PFSK-1 (cell line): Measurements from ENCODE around the gene TRPM2.

Experiments used
- FOXP2 ChIP-seq: optimal IDR thresholded peaks from 2 replicates; pipeline ENCODE3; 2011; ENCODE audit warnings: borderline replicate concordance, control low read depth, inconsistent platforms; ENCODE audit not compliant: insufficient read depth; ENCODE audit errors: extremely low read length, extremely low read depth
- POLR2AphosphoS5 ChIP-seq: IDR thresholded peaks from 2 replicates; pipeline ENCODE4 v1.6.1; 2012; ENCODE audit warnings: low read depth, mild to moderate bottlenecking, control low read depth, low read length, moderate library complexity
- SIN3A ChIP-seq: IDR thresholded peaks from 2 replicates; pipeline ENCODE4 v1.6.1; 2012; ENCODE audit warnings: mild to moderate bottlenecking, low read length, moderate library complexity, borderline replicate concordance; ENCODE audit not compliant: insufficient read depth
- TAF1 ChIP-seq: IDR thresholded peaks from 2 replicates; pipeline ENCODE4 v1.6.1; 2012; ENCODE audit warnings: low read length, control low read depth, borderline replicate concordance; ENCODE audit not compliant: insufficient read depth
- TF ChIP-seq, protein P1 (sequence below), 2 experiments: IDR thresholded peaks; 2 replicates each; pipeline versions ENCODE4 v1.6.1 to v1.8.0; 2011 to 2012; ENCODE audit warnings: low read depth in 2 of 2, low read length in 2 of 2, control low read depth in 1 of 2, inconsistent platforms in 1 of 2, mild to moderate bottlenecking in 1 of 2, moderate library complexity in 1 of 2; ENCODE audit not compliant: insufficient read depth in 1 of 2

DNA sequence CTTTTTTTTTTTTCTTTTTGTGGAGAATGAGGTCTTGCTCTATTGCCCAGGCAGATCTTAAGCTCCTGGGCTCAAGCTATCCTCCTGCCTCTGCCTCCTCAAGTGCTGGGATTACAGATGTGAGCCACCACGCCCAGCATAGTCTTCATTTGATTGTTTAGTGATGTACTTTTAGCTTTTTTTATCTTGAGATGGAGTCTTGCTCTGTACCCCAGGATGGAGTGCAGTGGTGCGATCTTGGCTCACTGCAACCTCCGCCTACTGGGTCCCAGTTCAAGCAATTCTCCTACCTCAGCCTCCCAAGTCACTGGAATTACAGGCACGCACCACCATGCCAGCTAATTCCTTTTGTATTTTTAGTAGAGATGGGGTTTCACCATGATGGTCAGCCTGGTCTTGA, 77.9 kb downstream of the TRPM2 start:
- TF ChIP-seq, protein P1, sequence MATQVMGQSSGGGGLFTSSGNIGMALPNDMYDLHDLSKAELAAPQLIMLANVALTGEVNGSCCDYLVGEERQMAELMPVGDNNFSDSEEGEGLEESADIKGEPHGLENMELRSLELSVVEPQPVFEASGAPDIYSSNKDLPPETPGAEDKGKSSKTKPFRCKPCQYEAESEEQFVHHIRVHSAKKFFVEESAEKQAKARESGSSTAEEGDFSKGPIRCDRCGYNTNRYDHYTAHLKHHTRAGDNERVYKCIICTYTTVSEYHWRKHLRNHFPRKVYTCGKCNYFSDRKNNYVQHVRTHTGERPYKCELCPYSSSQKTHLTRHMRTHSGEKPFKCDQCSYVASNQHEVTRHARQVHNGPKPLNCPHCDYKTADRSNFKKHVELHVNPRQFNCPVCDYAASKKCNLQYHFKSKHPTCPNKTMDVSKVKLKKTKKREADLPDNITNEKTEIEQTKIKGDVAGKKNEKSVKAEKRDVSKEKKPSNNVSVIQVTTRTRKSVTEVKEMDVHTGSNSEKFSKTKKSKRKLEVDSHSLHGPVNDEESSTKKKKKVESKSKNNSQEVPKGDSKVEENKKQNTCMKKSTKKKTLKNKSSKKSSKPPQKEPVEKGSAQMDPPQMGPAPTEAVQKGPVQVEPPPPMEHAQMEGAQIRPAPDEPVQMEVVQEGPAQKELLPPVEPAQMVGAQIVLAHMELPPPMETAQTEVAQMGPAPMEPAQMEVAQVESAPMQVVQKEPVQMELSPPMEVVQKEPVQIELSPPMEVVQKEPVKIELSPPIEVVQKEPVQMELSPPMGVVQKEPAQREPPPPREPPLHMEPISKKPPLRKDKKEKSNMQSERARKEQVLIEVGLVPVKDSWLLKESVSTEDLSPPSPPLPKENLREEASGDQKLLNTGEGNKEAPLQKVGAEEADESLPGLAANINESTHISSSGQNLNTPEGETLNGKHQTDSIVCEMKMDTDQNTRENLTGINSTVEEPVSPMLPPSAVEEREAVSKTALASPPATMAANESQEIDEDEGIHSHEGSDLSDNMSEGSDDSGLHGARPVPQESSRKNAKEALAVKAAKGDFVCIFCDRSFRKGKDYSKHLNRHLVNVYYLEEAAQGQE (IDR thresholded peaks at IDR 0.05; ENCODE audit: insufficient read depth in 1 of 2, low read depth in 2 of 2, low read length in 2 of 2): no peak
- TF ChIP-seq POLR2AphosphoS5: no peak
- no peak for TF ChIP-seq SIN3A
- no peak for TF ChIP-seq TAF1
- TF ChIP-seq FOXP2: no peak
